GM18909 (cell line): ENCODE data around the gene NCKIPSD.

Experiments
- ATAC-seq: cut with Tn5 transposase; IDR thresholded peaks from one replicate; pipeline ENCODE4 v1.9.1; 2021; ENCODE audit warnings: mild to moderate bottlenecking; ENCODE audit not compliant: unreplicated experiment, poor library complexity

The NCKIPSD gene

GRCh38 chr3:48697952-48698351, 12.2 kb upstream of the NCKIPSD start:
- ATAC-seq: no peak

GRCh38 chr3:48696601-48697000, 10.9 kb upstream of the NCKIPSD start:
- no peak for ATAC-seq

DNA sequence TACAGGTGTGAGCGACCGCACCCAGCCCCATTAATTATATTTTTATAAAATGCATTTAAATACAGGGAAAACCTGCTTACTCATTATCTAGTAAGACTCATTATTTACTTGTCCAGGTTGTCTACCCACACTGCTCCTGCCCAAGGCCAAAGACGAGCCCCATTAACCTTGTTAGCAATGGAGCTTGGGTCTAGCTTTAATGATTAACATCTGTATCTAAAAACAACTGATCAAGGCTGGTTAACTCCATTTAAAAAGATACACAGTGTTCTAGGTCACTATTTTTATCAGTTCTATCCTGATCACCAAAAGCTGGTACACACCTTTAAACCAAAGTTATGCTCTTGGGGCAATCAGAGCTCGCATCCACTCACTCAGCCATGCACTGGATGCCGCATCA, 10.4 kb upstream of the NCKIPSD start:
- ATAC-seq: no peak

DNA sequence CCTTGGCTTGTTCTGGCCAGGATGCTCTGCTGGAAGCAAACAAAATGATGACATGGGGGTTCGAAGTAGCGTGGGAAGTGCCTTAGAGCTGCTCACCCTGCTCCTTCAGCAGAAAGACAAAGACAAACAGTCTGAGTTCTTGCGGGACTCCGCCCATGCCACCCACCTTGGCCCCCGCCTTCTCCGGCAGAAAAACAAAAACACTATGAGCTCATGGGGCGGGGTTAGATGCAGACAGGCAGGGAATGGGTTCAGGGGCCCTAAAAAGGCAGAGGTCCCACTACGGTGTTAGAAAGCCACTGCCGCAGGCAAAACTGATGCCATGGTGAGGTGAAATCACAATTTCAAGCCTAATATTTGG, 9.7 kb upstream of the NCKIPSD start:
- ATAC-seq: no peak

GRCh38 chr3:48694610-48695392, 9.1 kb upstream of the NCKIPSD start:
- ATAC-seq: no peak

DNA sequence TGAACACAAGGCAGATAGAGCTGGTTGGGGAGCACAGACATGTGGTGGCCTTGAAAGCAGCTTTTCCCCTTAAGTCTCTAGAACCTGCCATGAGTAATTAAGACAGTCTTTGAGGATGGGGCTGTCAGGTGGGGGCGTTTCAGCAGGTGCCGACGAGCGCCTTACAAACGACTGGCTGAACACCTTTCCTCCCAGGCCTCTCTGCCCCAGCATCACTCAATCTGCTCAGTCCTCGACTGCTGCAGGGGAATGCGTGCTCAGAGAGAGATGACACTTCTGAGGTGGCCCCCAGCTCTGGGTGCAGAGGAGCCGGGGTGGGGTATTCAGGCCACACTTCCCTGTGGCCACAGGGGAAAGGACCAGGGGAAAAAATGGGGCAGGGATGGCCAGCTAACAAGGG, 8.1 kb upstream of the NCKIPSD start:
- no peak for ATAC-seq

GRCh38 chr3:48692551-48692950, 6.8 kb upstream of the NCKIPSD start:
- ATAC-seq: no peak

DNA sequence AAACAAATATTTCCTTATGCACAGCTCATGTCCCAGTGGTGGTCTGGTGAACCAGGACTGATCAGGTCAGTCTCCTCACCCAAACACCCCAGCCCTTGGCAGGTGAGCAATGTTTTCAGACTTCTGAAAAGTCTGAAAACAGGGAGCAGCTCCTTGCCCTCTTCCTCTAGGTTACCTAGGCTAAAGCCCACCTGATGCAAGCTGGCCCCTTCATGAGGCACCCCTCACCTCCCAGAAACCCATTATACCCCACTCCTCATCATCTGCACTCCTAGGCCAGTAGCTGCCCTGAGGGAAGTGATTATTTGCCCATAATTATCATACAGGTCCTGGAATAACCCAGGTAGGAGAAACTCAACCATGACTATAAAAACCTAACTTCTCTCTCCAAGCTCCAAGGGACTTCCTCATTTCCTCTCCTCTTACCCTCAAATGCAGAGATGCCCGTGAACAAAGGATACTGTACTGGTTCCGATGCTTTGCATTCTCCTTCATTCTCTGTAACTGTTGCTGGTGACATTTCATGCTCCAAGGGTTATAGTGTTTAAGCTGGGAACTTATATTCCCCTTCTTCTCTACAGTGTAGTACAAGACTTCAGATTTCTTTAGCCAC, 5.2 kb upstream of the NCKIPSD start:
- no peak for ATAC-seq

GRCh38 chr3:48689384-48689783, 3.7 kb upstream of the NCKIPSD start:
- no peak for ATAC-seq

DNA sequence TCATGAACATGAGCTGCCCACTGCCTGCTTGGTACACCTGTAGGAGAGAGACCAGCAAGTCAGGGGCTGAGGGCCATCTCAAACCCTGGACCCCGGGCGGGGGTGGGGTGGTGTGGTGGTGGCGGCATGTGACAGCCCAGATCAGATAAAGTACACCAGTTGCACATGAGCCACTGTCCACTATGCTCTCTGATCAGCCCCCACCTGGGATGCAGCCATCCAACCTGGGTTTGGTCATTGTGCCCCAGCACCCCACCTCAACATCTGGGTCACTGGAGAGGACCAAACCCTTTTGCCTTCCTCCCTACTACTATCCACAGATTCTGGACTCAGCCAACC, 3.0 kb upstream of the NCKIPSD start:
- ATAC-seq: no peak

DNA sequence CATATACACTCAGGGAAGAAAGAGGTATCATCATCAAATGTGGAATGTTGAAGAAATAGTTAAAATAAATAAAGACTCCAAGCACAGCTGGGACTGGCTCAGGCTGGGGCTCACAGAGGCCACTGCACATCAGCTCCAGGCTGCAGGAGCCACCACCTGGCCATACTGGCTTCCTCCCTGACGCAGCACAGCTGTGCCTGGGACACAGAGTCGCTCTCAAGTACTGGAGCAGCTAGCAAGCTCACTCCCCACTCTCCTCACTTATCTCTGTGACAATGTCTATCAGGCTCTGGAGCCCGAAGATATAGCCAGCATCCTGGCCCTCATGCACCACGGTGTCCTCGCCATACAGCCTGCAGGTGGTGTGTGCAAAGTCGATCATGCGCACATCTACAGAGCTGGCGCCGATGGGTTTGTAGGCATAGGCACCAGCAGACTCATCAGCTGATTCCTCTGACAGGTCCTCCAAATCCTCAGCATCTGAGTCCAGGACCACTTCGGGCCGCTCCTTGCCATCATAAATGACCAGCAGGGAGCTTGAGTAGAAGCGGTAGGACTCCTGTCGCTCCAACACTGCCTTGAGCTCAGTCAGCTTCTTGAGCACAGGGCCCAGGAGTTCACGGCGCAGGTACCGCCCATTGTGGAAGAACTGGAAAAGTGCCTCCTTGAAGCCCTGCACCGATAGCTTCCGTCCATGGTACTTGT, 2.5 kb upstream of the NCKIPSD start:
- ATAC-seq: no peak

DNA sequence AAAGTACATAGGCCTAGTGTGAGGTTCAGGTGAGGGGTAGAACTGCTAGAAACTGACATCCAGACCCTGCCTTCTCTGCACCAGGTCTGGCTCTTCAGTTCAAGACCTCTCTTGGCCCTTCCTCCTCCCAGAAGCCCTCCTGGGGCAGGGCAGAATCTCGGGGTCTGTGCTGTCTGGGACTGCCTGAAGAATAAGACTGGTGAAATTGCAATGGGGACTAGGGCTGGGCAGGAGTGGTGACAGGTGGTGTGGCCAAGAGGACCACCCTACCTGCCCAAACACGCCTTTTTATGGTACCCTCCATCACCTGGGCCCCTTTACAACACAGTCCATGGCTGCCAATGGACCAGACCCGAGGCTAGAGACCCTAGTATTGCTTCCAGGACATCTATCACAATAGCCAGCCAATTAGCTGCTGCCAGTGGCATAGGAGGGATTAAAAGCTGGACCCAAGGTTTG, 1.5 kb upstream of the NCKIPSD start:
- no peak for ATAC-seq

DNA sequence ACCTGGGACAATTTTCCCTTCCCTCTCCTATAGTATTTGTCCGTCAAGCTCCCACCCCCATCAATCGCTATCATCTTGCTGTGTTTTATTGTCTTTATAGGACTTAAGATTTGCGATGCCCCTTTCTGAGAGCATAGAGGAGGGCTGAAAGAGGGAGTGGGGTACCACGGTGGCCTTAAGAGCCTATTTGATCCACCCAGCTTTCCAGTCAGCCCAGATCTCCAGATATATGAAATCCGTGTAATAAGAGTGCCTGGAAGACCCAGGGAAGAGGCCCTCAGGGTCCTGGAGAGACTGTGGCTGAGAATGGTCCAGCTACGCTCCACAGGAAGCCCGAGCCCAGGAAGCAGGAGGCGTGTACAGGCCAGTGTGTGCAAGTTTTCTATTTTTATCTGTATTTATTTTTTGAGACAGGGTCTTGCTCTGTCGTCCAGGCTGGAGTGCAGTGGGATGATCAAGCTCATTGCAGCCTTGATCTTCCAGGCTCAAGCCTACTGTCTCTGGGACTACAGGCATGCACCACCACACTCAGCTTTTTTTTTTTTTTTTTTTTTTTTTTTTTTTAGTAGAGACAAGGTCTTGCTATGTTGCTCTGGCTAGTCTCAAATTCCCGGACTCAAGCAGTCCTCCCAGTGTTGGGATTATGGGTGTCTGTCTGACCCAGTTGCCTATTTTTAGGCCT, 964 bp upstream of the NCKIPSD start:
- no peak for ATAC-seq

DNA sequence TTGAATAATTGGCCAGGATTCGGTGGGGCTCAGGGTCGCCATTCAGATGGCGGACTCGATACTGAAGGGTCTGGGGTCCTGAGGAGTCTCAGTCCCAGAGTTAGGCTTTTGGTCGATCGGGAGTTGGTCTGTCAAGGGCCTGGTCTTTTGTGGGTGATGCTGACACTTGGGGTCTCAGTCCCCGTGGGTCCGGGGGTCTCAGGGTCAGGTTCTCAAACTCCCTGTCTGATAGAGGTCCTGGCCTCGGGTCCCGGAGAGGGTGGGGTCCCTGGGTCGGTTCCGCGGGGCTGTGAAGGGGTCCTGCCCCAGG, 467 bp downstream of the NCKIPSD start:
- ATAC-seq: no peak

DNA sequence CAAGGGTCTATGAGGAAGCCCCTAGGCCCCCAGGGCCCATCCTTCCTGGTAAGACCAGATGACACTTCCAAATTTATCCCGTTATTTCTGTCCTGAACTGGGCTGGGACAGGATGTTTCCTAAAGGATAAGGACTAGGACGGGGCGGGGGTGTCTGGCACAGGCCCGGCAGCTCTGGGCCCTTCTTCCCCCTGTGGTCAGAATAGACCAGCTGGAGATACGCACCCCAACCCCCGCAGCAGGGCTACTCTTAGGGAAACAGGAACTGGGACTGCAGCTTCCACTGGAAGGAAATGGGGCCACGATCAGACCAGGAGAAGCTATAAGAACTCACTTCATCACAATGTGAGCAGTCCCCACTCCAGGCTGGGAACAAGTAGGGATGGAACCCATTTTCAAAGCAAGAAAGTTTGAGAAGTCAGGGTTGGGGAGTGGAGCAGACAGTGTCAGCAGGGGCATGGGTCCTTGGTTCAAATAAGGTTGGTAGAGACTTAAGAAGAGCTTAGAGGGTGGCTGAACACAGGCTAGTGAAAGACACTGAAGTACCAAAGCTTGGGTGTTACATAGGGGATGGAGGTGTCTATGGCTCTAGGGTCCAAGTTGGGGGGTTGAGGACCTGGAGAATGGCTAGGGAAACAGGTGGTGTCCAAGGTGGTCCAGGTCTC, 1.1 kb downstream of the NCKIPSD start:
- ATAC-seq: no peak

DNA sequence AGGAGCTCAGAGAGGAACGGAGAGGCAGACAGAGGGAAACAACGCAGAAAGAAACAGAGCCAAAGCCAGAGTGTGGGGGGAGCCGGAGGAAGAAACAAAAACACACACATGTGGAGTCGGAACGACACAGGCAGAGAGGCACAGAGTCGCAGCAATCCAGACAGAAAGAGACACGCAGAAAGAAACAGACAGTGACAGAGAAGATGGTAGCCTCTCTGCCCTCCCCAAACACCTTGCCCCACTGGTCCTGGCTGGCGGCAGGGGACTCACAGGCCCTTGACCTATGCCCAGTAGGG, 1.7 kb downstream of the NCKIPSD start:
- no peak for ATAC-seq

- no peak for ATAC-seq
These were observed 2.9 kb downstream of the NCKIPSD start for GRCh38 chr3:48682786-48683185.

DNA sequence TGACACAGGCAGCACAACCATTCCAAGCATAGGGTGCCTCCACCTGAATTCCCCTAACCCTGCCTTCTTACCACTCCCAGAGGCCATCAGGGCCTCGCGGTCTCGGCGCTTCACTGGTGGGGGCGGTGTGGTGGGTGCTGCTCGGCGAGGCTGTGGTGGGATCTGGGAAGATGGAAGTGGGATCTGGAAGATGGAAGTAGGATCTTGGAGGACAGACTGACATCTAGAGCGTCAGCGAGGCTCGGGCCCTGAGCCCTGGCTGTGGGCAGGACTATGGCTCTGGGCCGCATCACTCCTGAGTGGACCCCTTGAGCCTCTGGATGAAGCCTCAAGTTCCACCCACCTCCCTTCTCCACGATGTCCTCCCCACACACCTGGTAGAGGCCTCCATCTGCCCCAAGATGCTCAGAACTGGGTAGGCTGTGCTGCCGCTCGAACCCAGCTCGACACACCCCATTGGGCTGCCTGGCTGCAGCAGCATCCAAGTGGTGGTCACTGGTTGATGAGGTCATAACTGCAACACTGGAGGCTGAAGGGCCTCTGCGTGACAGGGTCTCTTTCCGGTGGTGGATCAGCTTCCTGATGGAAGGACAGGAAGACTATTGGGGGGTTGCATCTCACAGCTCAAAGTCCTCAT, 3.6 kb downstream of the NCKIPSD start:
- no peak for ATAC-seq

DNA sequence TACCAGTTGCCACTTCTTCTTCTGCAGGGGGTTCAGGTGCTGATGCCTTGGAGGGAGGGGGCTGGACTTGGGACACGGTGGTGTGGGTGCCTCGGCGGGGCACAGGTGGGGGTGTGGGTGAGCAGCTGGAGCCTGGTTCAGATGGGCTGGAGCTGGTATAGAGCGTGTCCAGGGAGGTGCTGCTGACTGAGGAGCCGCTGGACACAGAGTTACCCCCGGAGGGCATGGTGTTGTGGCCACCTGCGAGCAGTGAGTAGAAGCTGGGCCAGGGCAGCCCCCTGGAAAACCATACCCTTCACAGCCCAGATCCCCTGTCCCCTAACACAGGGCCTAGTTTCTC, 4.2 kb downstream of the NCKIPSD start:
- no peak for ATAC-seq

DNA sequence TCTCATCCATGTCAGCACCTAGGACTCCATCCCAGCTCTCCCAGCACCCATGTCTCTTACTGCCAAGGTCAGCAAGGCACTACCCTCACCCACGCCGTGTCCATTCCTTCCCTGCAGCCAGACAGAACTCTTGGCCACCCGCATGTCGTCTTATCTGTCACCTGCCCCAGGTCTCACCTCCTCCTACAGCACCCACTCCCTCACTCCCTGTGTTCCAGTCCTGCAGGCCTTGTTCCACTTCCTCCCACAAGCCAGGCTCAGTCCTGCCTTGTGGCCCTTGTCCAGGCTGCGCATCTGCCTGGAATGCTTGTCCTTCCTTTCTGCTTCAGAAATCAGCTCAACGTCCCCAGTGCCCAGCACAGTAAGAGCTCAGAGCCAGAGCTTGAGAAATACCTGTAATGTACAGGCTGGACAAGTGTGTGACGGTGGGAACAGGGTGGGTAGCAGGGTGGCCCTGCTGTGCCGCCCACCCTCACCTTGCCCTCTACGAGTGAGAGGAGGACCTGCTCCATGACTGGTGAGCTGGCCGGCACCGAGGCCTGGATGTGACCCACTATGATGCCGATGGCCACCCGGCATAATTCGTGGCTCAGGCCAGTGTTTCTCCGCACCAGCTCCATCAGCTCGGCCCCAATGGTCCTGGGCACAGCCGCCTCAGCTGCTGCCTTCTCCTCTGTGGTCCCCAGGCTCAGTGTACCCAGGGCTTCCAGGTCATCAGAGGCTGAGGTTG, 4.7 kb downstream of the NCKIPSD start:
- no peak for ATAC-seq
